ENCODE data around the gene ACTN4.
"Not testable (repeated sequence)": the region's sequence is repeated elsewhere in the genome, so short reads cannot be mapped to it uniquely, and the experiment has no call there.

ACTN4 gene

DNA sequence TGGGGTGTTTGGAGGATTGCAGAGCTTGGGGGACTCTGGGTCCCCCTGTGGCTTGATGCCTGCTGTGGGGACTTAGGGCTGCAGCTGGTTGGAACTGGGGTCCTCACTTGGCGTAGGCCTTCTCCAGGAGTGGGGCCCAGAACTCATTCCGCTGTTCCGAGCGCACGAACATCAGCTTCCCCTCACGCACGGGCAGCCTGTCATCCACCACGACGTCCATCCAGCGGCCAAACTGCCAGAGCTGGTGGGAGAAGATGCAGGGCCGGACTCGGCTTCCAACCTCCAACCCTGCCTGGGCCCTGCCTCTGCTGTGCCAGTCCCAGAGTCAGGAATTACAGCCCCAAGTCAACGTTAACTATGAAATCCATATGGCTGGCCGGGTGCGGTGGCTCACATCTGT is 94.2 kb downstream of the ACTN4 start:
- Mint-ChIP-seq H3K9me3 (no peaks in the 10 kb centered on the region), H3K27ac (no peak overlapping the region), H3K4me1 (peaks cover 28% of the 10 kb centered on the region), H3K36me3 (peaks cover 11% of the 10 kb centered on the region), H3K4me3 (no peak overlapping the region)
- DNase-seq (ENCODE audit: low spot score in 2 of 2) (peak in 1 of 2 donors; percentile 46), ATAC-seq (no peak)

DNA sequence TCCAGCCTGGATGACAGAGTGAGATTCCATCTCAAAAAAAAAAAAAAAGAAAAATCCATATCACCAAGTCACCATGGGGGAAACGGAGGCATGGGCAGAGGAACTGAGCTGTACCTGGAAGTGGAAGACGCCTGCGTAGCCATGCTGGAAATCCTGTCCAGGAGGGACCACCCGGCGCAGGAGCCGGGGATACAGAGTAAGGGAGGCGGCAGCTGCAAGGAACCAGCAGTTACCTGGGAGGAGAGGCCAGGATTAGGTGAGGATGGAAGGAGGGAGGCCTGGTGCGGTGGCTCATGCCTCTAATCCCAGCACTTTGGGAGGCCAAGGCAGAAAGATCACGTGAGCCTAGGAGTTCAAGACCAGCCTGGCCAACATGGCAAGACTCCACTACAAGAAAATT is 94.8 kb downstream of the ACTN4 start:
- H3K36me3 Mint-ChIP-seq = peaks cover 11% of the 10 kb centered on the region
- H3K27ac Mint-ChIP-seq = peak overlapping the region; percentile 56
- peaks cover 28% of the 10 kb centered on the region for H3K4me1 Mint-ChIP-seq
- ATAC-seq (no peak), DNase-seq (ENCODE audit: low spot score in 2 of 2) (no peak)
- H3K9me3 Mint-ChIP-seq = no peaks in the 10 kb centered on the region
- H3K4me3 Mint-ChIP-seq = no peak overlapping the region

DNA sequence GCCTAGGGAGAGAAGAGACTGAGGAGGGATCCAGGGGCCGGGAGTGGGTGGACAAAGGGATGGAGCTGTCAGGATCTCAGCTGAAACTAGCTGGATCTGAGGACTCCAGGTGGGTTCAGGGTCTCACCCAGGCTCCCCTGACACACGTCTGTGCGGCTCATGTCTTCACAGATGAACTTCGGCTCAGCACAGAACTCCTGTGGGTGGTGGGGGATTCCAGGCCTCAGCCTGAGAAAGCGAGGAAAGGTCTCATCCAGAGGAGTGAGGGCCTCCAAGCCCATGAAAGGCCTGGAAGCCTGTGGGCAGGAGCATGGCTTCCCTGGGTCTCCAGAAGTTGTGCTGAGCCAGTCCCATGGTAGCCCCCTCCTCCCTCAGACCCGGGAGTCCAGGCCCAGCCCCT is 95.5 kb downstream of the ACTN4 start:
- no peak for DNase-seq (ENCODE audit: low spot score in 2 of 2)
- Mint-ChIP-seq H3K4me3 (no peak overlapping the region), H3K36me3 (peaks cover 7% of the 10 kb centered on the region), H3K27ac (no peak overlapping the region), H3K4me1 (peaks cover 22% of the 10 kb centered on the region), H3K9me3 (no peaks in the 10 kb centered on the region)
- no peak for ATAC-seq

- ATAC-seq = no peak
- DNase-seq (ENCODE audit: low spot score in 2 of 2) = no peak
- H3K36me3 Mint-ChIP-seq = peaks cover 5% of the 10 kb centered on the region
- no peaks in the 10 kb centered on the region for H3K9me3 Mint-ChIP-seq
- peak overlapping the region; percentile 59 for H3K27ac Mint-ChIP-seq
- H3K4me3 Mint-ChIP-seq = no peak overlapping the region
- peaks cover 15% of the 10 kb centered on the region for H3K4me1 Mint-ChIP-seq
Observed at GRCh38 chr19:38743394-38744297, 96.2 kb downstream of the ACTN4 start.

GRCh38 chr19:38744298-38744681 is 96.8 kb downstream of the ACTN4 start, which contains the start of gene CAPN12:
CAPN12 (minus strand) TSS chr19:38744474; CDS start chr19:38744165, 309 bp downstream.
- ATAC-seq = no peak
- Mint-ChIP-seq H3K27ac (peak within 1 kb of the TSS; percentile 59), H3K9me3 (no peaks in the 10 kb centered on the region)

DNA sequence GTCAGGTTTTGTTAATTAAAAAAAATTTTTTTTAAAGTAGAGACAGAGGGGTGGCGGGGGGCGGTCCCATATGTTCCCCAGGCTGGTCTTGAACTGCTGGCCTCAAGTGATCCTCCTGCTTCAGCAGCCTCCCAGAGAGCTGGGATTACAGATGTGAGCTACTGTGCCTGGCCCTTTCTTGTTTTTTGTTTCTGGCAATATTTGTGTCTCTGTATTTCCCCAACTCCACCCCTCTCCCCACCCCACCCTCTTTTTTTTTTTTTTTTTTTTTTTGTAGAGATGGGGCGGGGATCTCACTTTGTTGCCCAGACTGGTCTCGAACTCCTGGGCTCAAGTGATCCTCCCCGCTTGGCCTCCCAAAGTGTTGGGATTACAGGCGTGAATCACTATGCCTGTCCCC is 97.4 kb downstream of the ACTN4 start:
- no peak for ATAC-seq

More at GRCh38 chr19:38744298-38744681, 96.8 kb downstream of the ACTN4 start, which contains the start of gene CAPN12:
- Mint-ChIP-seq H3K36me3 (no peaks in the 10 kb centered on the region), H3K4me3 (no peak within 1 kb of the TSS), H3K4me1 (peaks cover 9% of the 10 kb centered on the region)
- DNase-seq (ENCODE audit: low spot score in 2 of 2) = no peak

DNA sequence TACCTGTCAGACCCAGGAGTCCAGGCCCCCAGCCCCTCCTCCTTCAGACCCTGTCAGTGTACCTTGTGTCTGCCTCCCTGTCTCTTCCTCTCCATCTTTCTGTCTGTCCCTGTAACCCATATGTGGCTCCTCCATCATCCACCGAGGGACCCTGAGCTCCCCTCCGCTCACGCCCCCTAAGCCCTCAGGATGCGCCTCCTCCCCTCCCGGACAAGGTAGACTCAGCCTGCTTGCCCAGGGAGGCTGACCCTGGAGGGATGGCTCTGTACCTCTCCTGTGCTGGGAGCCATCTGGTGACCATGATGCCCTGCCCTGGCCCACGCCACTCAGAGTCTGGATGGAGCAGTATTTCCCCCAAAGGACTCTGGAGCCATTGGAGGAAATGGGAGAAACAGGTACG is 97.9 kb downstream of the ACTN4 start:
- Mint-ChIP-seq H3K4me1 (no peaks in the 10 kb centered on the region), H3K36me3 (no peaks in the 10 kb centered on the region), H3K9me3 (no peaks in the 10 kb centered on the region), H3K27ac (no peak overlapping the region), H3K4me3 (no peak overlapping the region)
- ATAC-seq (peak; percentile 11), DNase-seq (ENCODE audit: low spot score in 2 of 2) (no peak)

More for the DNA sequence above, 97.4 kb downstream of the ACTN4 start:
- Mint-ChIP-seq H3K9me3 (no peaks in the 10 kb centered on the region), H3K4me1 (peaks cover 3% of the 10 kb centered on the region), H3K27ac (peak overlapping the region; percentile 59), H3K36me3 (no peaks in the 10 kb centered on the region), H3K4me3 (no peak overlapping the region)
- DNase-seq (ENCODE audit: low spot score in 2 of 2) = no peak

DNA sequence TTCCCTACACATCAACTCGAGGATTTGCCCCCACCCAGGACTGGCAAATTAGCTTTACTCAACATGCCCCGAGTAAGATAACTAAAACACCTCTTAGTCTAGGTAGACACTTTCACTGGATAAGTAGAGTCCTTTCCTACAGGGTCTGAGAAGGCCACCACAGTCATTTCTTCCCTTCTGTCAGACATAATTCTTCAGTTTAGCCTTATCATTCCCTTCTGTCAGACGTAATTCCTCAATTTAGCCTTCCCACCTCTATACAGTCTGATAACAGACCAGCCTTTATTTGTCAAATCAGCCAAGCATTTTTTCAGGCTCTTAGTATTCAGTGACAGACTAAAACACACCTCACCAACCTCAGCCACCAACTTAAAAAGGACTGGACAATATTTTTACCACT is 106.3 kb downstream of the ACTN4 start:
- H3K27ac Mint-ChIP-seq; H3K9me3 Mint-ChIP-seq; H3K4me3 Mint-ChIP-seq; DNase-seq (ENCODE audit: low spot score in 2 of 2); H3K4me1 Mint-ChIP-seq; H3K36me3 Mint-ChIP-seq; ATAC-seq: not testable (repeated sequence)

GRCh38 chr19:38754196-38754595 is 106.7 kb downstream of the ACTN4 start:
- H3K36me3 Mint-ChIP-seq; H3K9me3 Mint-ChIP-seq; H3K4me1 Mint-ChIP-seq; DNase-seq (ENCODE audit: low spot score in 2 of 2); H3K4me3 Mint-ChIP-seq; H3K27ac Mint-ChIP-seq; ATAC-seq: not testable (repeated sequence)

DNA sequence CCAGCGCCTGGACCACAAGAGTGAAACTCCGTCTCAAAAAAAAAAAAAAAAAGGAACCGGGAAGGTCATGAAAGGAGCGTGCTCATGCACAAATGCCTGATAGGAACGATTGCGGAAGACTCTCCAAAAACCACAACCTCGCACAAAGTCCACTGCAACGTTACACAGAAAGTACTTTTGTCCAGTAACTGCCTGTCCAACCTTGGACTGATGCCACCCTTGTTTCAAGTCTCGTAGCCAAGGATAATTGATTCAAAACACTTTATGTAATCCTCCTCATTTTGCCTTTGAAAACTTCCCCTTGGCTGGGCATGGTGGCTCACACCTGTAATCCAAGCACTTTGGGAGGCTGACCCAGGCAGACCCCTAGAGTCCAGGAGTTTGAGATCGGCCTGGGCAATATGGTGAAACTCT is 112.1 kb downstream of the ACTN4 start:
- Mint-ChIP-seq H3K27ac (no peak overlapping the region), H3K9me3 (no peaks in the 10 kb centered on the region), H3K4me1 (no peaks in the 10 kb centered on the region), H3K4me3 (no peak overlapping the region), H3K36me3 (no peaks in the 10 kb centered on the region)
- DNase-seq (ENCODE audit: low spot score in 2 of 2) (no peak), ATAC-seq (no peak)

DNA sequence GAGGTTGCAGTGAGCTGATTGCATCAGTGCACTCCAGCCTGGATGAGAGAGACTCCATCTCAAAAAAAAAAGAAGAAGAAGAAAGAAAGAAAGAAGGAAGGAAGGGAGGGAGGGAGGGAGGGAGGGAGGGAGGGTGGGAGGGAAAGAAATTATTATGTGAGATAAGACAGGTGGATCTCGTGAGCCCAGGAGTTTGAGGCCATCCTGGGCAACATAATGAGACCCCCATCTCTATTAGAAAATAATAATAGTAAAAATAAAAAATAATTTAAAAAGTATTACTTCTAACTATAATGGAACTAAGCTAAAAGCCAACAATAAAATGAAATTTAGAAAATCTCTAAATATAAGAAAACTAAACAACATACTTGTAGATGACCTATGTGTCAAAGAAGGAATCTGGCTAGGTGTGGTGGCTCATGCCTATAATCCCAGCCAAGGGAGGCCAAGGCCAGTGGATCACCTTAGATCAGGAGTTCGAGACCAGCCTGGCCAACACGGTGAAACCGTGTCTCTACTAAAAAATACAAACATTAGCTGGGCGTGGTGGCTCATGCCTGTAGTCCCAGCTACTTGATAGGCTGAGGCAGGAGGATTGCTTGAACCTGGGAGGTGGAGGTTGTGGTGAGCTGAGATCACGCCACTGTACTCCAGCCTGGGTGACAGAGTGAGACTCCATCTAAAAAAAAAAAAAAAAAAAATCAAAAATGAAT is 113.5 kb downstream of the ACTN4 start:
- H3K36me3 Mint-ChIP-seq = not testable (repeated sequence)

GRCh38 chr19:38761884-38762389 is 114.5 kb downstream of the ACTN4 start:
- not testable (repeated sequence) for H3K9me3 Mint-ChIP-seq; H3K4me1 Mint-ChIP-seq; H3K27ac Mint-ChIP-seq; H3K36me3 Mint-ChIP-seq; H3K4me3 Mint-ChIP-seq; ATAC-seq; DNase-seq (ENCODE audit: low spot score in 2 of 2)

More for the DNA sequence above, 113.5 kb downstream of the ACTN4 start:
- H3K9me3 Mint-ChIP-seq; H3K27ac Mint-ChIP-seq; H3K4me1 Mint-ChIP-seq; H3K4me3 Mint-ChIP-seq; DNase-seq (ENCODE audit: low spot score in 2 of 2); ATAC-seq: not testable (repeated sequence)

- H3K4me1 Mint-ChIP-seq = no peaks in the 10 kb centered on the region
- ATAC-seq (no peak), DNase-seq (ENCODE audit: low spot score in 2 of 2) (no peak)
- H3K27ac Mint-ChIP-seq = no peak overlapping the region
- no peaks in the 10 kb centered on the region for H3K9me3 Mint-ChIP-seq
- H3K36me3 Mint-ChIP-seq = no peaks in the 10 kb centered on the region
- no peak overlapping the region for H3K4me3 Mint-ChIP-seq
Observed at GRCh38 chr19:38763795-38764220, 116.4 kb downstream of the ACTN4 start.

DNA sequence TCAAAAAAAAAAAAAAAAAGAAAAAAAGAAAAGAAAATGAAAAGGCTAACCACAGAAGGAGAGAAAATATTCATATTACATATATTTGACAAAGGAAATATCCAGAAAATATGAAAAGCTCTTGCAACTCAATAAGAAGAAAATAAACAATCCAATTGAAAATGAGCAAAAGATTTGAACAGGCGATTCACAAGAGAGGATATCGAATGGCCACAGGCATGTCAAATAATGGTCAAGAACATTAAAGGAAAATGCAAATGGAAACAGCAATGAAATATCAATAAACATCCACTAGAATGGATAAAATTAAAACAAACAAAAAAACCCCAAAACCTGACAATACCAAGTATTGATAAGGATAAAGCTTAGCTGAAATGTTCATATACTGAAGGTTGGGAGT is 117.8 kb downstream of the ACTN4 start:
- Mint-ChIP-seq H3K36me3 (no peaks in the 10 kb centered on the region), H3K4me3 (no peak overlapping the region)
- ATAC-seq = no peak

DNA sequence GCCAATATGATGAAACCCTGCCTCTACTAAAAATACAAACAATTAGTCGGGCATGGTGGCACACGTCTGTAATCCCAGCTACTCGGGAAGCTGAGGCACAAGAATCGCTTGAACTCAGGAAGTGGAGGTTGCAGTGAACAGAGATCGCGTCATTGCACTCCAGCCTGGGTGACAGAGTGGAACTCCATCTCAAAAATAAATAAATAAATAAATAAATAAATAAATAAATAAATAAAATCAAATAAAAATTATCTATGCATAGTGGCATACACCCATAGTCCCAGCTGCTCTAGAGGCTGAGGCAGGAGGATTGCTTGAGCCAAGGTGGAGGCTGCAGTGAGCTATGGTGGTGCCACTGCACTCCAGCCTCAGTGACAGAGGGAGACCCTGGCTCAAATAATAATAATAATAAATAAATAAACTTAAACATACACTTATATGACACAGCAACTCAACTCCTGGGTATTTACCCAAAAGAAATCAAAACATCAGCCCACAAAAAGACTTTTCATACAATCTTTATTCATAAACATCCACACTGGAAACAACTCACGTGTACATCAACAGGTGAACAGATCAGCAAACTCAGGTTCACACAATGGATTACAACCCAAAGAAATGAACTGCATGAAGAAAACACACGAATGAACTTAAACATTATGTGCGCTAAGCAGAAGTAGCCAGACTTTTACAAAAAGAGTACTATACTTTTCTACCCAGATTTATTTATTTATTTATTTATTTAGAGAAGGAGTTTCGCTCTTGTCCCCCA is 119.0 kb downstream of the ACTN4 start:
- Mint-ChIP-seq H3K4me3 (no peak overlapping the region), H3K27ac (no peak overlapping the region), H3K9me3 (no peaks in the 10 kb centered on the region), H3K4me1 (peaks cover 7% of the 10 kb centered on the region), H3K36me3 (no peaks in the 10 kb centered on the region)
- ATAC-seq = no peak
- DNase-seq (ENCODE audit: low spot score in 2 of 2) = no peak

More for the DNA sequence above, 117.8 kb downstream of the ACTN4 start:
- Mint-ChIP-seq H3K27ac (no peak overlapping the region), H3K9me3 (no peaks in the 10 kb centered on the region), H3K4me1 (peaks cover 7% of the 10 kb centered on the region)
- DNase-seq (ENCODE audit: low spot score in 2 of 2) = no peak

Measured in stimulated activated effector memory CD8-positive, alpha-beta T cell treated with anti-CD3 and anti-CD28 coated beads, Interleukin-12 subunit alpha, Interleukin-12 subunit beta, amount 100 ng/mL, for 72 hours (primary cell).